ENCODE measurements around the gene TUBB8B.
"Not testable (repeated sequence)": the region's sequence is repeated elsewhere in the genome, so short reads cannot be mapped to it uniquely, and the experiment has no call there.

The TUBB8B gene

GRCh38 chr18:49176-49665 is at the start of gene TUBB8B:
Gene TUBB8B, minus strand, starts transcription at chr18:49615. Its CDS starts 58 bp downstream, at chr18:49557.
- not testable (repeated sequence) for DNase-seq

DNA sequence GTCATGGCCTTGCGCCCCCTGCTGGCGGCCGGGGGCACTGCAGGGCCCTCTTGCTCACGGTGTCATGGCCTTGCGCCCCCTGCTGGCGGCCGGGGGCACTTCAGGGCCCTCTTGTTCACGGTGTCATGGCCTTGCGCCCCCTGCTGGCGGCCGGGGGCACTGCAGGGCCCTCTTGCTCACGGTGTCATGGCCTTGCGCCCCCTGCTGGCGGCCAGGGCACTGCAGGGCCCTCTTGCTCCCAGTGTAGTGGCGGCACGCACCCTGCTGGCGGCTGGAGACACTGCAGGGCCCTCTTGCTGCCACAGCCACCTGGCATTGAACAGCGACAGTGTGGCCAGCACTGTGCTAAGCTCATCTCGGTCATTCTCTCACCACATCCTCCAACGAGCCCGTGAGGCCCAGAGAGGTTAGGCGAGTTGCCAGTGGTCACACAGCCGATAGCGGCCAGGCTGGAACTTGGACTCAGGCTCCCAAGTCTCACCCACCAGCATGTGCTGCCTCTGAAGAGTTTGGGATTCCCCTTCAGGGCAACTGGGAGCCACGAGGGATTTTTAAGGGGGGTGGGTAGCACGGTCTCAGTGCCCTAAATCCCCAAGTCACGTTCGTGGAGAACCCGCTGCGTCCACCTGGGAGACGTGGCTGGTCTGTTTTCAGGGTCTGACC is 48.0 kb upstream of the TUBB8B start:
- DNase-seq: not testable (repeated sequence)

GRCh38 chr18:96767-97131 is 47.3 kb upstream of the TUBB8B start:
- DNase-seq: not testable (repeated sequence)

DNA sequence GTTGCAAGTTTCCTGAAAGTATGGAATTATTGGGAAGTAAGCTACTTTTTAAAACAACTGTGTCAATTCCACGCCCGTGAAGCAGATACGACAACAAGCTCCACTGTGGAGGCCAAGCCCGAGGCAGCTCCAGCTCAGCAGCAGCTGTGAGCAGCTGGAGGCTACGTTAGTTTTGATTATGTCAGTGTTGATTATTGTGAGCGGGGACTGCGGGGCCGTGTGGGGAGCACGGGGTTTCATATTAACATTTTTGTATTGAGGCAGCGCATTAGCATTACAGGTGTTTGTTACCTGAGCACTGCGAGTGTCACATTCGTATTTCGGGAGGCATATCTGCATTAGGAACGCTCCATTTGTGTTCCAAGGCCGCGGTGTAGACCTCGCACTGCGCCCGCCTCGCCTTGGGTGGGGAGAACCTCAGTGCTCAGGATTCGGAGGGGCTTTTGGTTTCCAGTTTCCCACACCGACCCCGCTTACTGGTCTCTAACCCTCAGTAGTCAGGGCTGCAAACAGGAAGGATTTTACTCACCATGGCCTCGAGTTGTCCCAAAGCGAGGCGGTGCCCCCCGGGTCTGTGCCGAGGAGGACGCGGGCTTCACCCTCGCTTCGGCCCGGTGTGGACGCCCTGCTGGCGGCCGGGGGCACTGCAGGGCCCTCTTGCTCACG is 46.8 kb upstream of the TUBB8B start:
- not testable (repeated sequence) for DNase-seq

DNA sequence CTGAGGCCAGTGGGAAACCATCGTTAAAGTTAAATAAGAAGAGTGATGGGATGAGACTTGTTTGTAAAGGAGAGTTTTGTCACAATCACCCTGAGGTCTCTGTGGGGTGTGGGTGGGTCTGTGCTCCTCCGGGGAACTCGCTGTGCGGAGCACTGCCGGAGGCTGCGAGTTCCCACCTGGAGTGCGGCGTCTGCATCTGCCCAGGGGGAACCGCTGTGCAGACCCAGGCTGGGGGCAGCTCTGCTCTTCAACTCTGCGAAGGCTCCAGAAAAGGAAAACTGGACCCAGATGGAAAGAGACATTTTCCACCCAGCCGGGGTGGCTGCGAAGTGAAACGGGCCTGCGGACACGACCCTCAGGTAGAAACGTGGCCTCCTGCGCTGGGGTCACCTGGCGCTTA is 46.2 kb upstream of the TUBB8B start:
- not testable (repeated sequence) for DNase-seq

- DNase-seq: not testable (repeated sequence)
These were observed 44.5 kb upstream of the TUBB8B start for GRCh38 chr18:93897-94408.

GRCh38 chr18:91561-91960 is 42.1 kb upstream of the TUBB8B start:
- not testable (repeated sequence) for DNase-seq

DNA sequence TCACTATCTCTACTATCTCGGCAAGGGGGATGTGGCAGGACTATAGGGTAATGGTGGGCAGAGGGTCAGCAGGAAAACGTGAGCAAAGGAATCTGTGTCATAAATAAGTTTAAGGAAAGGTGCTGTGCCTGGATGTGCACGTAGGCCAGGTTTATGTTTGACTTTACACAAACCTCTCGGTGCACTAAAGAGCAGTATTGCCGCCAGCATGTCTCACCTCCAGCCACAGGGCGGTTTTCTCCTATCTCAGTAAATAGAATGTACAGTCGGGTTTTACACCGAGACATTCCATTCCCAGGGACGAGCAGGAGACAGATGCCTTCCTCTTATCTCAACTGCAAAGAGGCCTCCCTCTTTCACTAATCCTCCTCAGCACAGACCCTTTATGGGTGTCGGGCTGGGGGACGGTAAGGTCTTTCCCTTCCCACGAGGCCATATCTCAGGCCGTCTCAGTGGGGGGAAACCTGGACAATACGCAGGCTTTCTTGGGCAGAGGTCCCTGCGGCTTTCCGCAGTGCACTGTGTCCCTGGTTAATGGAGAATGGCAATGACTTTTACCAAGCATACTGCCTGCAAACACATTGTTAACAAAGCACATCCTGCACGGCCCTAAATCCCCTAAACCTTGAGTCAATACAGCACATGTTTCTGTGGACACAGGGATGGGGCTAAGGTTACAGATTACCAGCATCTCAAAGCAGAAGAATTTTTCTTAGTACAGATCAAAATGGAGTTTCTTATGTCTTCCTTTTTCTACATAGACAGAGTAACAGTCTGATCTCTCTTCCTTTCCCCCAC is 41.2 kb upstream of the TUBB8B start:
- DNase-seq: not testable (repeated sequence)

DNA sequence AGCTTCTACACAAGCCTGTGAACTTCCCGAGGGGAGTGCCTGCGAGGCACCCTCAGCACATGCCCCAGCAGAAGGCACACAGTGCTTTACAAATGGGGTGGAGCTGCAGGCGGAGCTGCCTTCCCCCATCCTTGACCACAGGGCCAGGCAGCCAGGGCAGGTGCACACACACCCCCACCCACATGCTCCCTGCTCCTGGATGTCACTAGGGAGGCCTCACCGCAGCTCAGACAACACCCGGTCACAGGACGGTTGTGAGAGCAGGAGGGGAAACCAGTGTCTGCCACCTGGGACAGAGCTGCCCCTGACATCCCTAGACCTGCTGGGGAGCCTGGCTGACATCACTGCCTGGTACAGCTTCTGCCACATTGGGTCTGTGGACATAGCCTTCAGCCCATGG is 39.7 kb upstream of the TUBB8B start:
- not testable (repeated sequence) for DNase-seq

- DNase-seq: not testable (repeated sequence)
These were observed 35.4 kb upstream of the TUBB8B start for GRCh38 chr18:84801-85200.

GRCh38 chr18:82626-83209 is 33.3 kb upstream of the TUBB8B start:
- DNase-seq: not testable (repeated sequence)

DNA sequence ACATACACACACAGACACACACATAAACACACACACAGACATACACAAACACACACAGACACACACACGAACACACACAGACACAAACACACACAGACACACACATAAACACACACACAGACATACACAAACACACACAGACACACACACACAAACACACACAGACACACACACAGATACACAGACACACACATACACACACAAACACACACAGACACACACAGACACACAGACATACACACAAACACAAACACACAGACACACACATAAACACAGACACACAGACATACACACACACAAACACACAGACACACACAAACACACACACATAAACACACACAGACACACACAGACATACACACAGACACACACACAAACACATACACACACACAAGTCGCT is 31.5 kb upstream of the TUBB8B start:
- not testable (repeated sequence) for DNase-seq

- DNase-seq: not testable (repeated sequence)
These were observed 30.8 kb upstream of the TUBB8B start for GRCh38 chr18:80202-80601.

DNA sequence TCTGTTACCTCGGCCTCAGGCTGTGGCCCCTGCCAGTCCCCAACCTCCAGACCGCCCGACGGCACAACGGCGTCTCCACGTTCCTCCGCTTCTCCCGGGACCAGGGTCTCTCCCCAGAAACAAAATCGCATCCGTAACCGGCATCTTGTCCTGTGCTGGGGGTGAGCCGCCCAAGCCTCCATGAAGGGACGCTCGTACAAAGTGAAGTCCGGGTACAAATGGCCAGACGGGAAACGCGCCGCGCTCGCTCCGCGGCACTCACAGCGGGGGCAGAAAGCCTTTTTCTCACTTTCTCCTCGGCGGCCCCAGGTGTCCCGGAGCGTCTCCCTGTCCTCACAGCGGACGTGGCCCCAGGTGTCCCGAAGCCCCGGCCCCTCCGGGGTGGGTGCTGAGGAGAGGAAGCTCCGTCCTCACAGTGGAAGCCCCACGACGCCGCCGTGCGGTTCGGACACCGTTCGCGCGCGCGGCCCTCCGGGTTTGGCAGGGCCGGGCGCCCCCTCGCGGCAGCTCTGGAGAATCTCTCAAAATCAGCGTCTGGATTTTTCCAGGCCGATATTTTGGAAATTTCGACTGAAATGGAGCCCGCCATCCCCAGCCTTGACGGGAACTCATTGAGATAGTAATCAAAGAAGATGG is 26.2 kb upstream of the TUBB8B start:
- DNase-seq: not testable (repeated sequence)

DNA sequence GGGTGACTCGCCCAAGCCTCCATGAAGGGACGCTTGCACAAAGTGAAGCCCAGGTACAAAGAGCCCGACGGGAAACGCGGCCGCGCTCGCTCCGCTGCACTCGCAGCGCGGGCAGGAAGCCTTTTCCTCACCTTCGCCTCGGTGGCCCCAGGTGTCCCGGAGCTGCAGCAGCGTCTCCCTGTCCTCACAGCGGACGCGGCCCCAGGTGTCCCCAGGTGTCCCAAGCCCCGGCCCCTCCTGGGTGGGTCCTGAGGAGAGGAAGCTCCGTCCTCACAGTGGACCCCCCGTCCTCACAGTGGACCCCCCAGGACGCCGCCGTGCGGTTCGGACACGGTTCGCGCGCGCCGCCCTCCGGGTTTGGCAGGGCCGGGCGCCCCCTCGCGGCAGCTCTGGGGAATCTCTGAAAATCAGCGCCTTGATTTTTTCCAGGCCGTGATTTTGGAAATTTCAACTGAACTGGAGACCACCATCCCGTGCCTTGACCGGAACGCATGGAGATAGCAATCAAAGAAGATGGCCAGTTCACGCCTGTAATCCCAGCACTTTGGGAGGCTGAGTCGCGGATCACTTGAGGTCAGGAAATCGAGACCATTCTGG is 23.9 kb upstream of the TUBB8B start:
- not testable (repeated sequence) for DNase-seq

GRCh38 chr18:67701-68100 is 18.3 kb upstream of the TUBB8B start:
- DNase-seq: not testable (repeated sequence)

DNA sequence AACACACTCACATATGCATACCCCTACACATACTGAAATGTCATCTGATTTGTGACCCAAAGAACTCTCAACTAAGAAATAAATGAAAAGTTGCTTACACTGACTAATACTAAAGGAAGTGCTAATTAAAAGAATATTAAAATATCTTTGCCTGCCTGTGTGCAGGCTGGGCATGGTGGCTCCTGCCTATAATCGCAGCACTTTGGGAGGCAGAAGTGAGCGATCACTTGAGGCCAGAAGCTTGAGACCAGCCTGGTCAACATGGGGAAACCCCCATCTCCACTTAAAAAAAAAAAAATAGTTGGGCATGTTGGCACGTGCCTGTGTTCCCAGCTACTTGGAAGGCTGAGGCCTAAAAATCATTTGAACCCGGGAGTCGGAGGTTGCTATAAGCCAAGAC is 14.9 kb upstream of the TUBB8B start:
- not testable (repeated sequence) for DNase-seq

GRCh38 chr18:63656-64055 is 14.2 kb upstream of the TUBB8B start:
- DNase-seq: not testable (repeated sequence)

- not testable (repeated sequence) for DNase-seq
These were observed 5.0 kb upstream of the TUBB8B start for GRCh38 chr18:54388-54787.

GRCh38 chr18:48696-49095 is 719 bp downstream of the TUBB8B start:
- DNase-seq: not testable (repeated sequence)

- not testable (repeated sequence) for DNase-seq
These were observed 36.2 kb downstream of the TUBB8B start for GRCh38 chr18:13177-13576.

DNA sequence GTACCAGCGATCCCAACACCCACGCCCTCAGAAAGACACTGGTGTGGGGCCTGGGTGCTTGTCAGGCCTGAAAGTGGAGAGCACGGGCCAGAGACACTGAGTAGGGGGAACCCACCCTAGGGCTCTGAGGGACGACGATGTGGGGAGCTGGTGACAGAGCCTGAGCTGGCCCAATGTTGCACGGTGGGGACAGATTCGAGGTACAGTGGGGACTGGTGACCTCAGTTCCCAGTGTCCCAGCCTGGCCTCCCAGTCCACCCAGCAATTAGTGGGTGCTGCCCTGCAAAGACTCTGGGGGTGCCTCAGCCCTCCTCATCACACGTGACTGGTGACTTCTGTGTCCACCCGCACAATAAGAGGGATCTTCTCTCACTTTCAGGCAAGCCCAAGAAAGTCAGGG is 36.6 kb downstream of the TUBB8B start:
- DNase-seq: not testable (repeated sequence)

All from activated CD8-positive, alpha-beta memory T cell treated with anti-CD3 and anti-CD28 coated beads for 24 hours (primary cell).